IPS-18c (cell line): ENCODE measurements around the gene COL4A2.
"Not testable (repeated sequence)": the region's sequence is repeated elsewhere in the genome, so short reads cannot be mapped to it uniquely, and the experiment has no call there.

Experiments used
- H3K4me3 ChIP-seq: 2 replicates; pipeline ENCODE4 v1.7.0; 2013; ENCODE audit warnings: low read depth, mild to moderate bottlenecking, low read length, moderate library complexity; ENCODE audit not compliant: insufficient read depth
- H3K9me3 ChIP-seq: one replicate; pipeline ENCODE4 v1.6.1; 2013; ENCODE audit warnings: mild to moderate bottlenecking, low read length, moderate library complexity; ENCODE audit not compliant: control insufficient read depth, insufficient read depth

COL4A2 gene

GRCh38 chr13:110311443-110312338, 4.6 kb downstream of the COL4A2 start:
- no peaks in the 10 kb centered on the region for H3K9me3 ChIP-seq
- no peak overlapping the region for H3K4me3 ChIP-seq

DNA sequence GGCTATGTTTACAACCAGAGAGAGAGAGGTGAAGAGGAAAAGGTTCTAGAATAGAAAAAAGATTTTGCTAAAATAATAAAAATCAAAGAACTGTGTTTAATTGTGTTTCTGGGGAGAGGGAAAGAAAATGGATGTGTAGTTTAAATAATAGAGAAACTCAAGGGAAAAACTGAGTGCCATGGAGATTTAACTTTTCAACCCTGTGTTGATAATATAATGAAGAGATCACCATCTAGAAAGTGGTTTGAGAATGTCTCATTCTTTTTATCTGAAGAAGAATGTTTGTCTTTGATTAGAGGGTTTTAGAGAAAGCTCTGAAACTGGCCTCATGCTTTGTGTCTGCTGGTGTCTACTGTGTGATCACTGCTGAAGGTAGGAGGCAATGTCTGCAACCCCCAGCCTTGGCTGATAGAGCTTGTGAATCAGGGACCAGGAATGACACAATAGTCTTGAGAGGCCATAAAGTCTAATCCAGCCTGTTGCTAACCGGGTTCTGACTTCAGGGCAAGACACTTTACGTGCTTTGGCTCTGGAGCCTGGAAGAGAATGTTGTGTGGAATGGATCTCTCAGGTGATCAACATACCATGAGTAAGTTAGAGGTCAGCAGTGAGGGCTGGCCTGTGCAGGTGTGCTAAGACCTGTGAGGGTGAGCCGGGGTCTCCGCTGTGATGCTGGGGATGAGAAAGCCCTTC, 5.4 kb downstream of the COL4A2 start:
- Histone ChIP-seq H3K4me3 (no peak overlapping the region), H3K9me3 (no peaks in the 10 kb centered on the region)

- not testable (repeated sequence) for H3K9me3 ChIP-seq, H3K4me3 ChIP-seq
Measured at GRCh38 chr13:110313261-110313660, 6.2 kb downstream of the COL4A2 start.

- not testable (repeated sequence) for H3K4me3 ChIP-seq, H3K9me3 ChIP-seq
Measured at GRCh38 chr13:110313733-110314132, 6.6 kb downstream of the COL4A2 start.

DNA sequence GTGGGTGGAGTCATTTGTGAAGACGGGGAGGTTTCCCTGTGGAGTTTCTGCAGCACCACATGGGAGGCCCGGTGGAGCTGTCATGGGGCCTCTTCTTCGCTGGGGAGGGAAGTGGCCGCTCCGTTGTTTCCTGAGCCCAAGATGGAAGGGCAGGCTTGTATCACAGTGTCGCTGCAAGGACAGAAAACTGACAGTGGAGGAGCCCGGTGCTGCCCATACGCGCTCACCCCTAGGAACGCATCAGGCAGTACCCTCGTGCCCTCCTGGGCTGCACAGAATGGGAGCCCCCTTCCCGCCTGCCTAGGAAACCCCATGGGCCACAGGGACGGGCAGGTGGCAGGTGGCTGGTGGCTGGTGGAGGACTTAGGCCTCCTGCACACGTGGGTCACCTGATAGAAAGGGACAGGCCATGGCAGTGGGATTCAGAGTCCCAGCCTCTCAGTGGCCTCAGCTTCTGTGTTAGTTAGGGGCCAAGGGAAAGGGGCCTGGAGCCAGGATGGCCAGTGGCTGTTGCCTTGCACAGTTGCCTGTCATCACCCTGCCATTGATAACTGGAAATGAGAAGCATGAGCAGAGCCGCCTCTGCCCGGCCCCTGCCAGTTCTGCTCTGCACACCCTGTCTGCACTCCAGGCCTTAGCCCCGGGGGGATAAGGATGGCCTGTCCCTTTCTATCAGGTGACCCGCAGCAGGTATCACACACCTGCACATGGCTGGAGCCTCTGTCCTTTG, 7.6 kb downstream of the COL4A2 start:
- Histone ChIP-seq H3K9me3 (no peaks in the 10 kb centered on the region), H3K4me3 (no peak overlapping the region)

- H3K9me3 ChIP-seq = no peaks in the 10 kb centered on the region
- H3K4me3 ChIP-seq = no peak overlapping the region
Measured at GRCh38 chr13:110316196-110316595, 9.1 kb downstream of the COL4A2 start.

DNA sequence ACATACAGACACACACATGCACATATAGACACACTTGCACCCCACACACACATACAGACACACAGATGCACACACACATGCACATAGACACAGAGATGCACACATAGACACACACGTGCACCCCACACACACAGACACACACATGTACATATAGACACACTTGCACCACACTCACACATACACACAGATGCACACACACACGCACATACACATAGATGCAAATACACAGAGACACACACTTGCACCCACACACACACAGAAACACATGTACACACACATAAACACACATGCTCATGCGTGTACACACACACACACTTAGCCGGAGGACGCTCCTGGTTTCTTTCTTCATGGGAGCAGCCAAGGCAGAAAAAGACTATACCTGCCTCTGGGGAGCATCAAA, 10.0 kb downstream of the COL4A2 start:
- H3K9me3 ChIP-seq = no peaks in the 10 kb centered on the region
- H3K4me3 ChIP-seq = no peak overlapping the region

DNA sequence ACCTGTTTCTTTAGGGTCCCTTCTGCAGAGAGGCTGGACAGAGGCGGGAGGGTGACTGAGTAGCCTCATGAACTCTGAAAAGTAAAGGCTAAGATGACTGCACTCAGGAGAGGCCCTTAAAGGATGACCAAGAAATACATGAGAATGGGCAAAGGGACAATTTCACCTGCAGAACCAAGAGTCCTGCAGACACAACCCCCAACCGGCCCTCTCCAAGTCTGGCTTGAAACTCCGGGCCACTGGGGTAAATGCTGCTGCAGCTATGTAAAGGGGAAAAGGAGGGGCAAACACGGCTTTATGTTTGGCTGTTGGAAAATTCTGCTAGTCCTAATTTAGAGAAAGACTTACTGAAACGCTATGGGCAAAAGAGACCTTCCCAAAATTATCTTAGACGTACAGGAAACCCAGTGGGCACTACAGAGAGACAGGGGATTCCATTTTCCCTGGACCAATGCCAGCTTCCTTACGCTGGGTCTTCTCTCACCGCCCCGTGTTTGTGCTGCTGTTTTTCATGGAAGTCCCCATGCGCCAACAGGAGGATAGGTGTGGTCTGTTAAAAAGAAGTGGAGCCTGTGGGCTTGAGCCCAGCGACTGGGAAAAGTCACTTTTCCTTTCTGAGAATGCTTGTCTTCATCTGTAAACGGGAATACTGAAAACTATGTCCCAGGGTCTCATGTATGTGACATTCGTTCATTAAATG, 10.6 kb downstream of the COL4A2 start:
- Histone ChIP-seq H3K9me3 (no peaks in the 10 kb centered on the region), H3K4me3 (no peak overlapping the region)

DNA sequence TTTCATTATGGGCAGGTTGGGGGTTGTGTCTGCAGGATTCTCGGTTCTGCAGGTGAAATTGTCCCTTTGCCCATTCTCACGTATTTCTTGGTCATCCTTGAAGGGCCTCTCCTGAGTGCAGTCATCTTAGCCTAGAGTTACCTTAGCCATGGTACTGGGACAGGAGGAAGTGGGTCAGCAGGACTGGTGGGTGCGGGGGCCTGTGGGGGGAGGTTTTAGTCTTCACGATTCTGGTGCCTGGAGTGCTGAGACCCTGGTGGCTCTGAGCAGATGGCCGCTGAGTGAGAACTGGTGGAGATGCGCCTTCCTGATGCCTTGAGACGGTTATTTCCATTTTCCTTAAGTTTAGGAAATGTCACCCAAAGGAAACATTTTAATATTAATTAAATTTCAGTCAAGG, 11.8 kb downstream of the COL4A2 start:
- no peak overlapping the region for H3K4me3 ChIP-seq
- H3K9me3 ChIP-seq = no peaks in the 10 kb centered on the region

DNA sequence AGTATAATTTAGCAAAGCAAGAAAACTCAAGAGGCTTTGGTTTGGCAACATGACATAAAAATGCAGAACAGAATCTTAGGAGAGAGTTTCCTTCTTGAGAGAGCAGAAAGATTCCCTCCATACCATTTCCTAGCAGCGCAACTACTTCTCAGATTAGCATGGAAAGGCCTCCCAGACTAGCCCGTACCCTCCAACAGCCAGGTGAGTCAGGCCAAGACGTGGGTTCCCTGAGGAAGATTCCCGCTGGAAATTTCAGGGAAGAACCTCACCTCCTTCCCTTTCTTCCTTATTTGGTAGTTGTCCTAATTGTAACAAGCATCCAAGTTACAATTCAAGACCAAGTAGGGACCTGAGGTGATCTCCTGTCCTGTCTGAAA, 12.3 kb downstream of the COL4A2 start:
- Histone ChIP-seq H3K9me3 (no peaks in the 10 kb centered on the region), H3K4me3 (no peak overlapping the region)

DNA sequence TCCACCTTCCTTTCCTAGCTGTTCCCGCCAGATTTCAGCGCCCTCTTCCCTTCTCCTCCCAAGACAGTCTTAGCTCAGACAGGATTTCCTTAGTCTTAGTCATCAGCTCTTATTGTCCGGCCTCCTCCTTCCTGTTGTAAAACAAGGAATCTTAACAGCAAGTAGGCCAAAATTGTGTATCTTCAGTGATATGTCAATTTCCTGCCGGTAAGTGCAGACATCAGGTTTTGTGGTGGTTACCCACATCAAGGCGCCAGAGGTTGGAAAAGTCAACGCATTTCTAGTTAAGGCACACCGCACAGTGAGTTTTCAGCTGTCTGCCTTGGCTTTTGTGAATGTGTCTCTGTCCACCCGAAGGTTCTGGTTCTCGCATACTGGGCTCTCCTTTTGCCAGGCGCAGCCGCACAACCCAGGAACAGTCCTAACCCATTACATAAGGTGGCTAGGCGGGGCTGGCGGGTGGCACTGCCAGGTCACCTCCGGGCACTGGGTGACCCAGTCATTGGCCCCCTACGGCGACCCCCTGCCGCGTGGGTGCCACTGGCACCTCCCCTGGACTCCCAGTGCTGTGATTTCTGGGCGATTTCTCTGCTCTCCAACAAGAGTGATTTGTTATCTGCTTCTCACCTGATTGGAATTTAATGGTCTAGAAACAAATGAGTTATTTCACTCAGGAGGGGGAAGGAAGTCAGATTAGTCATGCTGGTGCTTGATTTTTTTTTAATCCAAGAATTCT, 12.9 kb downstream of the COL4A2 start:
- Histone ChIP-seq H3K4me3 (no peak overlapping the region), H3K9me3 (no peaks in the 10 kb centered on the region)

- Histone ChIP-seq H3K4me3 (no peak overlapping the region), H3K9me3 (no peaks in the 10 kb centered on the region)
Measured at GRCh38 chr13:110320645-110321044, 13.6 kb downstream of the COL4A2 start.

GRCh38 chr13:110321573-110321972, 14.5 kb downstream of the COL4A2 start:
- H3K9me3 ChIP-seq, H3K4me3 ChIP-seq: not testable (repeated sequence)

- H3K4me3 ChIP-seq = no peak overlapping the region
- H3K9me3 ChIP-seq = no peaks in the 10 kb centered on the region
Measured at GRCh38 chr13:110322126-110322827, 15.2 kb downstream of the COL4A2 start.

GRCh38 chr13:110322828-110323171, 15.7 kb downstream of the COL4A2 start:
- no peak overlapping the region for H3K4me3 ChIP-seq
- H3K9me3 ChIP-seq = no peaks in the 10 kb centered on the region

DNA sequence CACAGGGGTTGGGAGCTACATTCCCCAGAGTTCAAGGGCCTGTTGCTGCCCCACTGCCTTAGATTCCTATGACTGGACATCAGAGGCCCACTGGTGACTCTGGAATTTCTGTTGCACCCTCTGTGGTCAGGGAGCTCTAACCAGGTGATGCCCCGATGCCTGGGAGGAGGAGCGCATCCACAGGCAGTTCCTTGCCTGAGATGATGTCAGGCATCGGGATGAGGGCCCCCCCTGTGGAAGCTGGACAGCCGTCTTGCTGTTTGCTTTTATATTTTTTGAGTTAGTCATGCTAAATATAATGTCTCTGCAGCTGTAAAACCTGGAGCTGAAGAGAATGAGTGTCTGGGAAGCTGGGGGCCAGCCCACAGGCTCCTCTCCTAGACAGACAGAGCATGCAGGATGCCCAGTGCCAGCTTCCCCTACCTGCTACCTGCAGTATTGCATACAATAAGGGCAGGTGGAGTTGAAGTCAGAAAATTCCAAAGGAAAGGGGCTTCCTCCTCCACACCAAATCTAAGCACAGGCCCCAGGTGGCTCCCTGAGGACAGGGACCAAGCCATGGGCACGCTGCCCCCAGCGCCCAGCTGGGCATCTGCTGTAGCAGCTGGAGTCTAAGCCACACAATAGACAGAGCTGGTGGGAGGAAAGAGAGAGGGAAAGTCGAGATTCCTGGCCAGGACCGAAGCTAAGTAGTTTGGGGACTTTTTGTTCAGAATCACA, 16.2 kb downstream of the COL4A2 start:
- Histone ChIP-seq H3K9me3 (no peaks in the 10 kb centered on the region), H3K4me3 (no peak overlapping the region)
